ENCODE results near the gene THAP8.
"Not testable (repeated sequence)": the region's sequence is repeated elsewhere in the genome, so short reads cannot be mapped to it uniquely, and the experiment has no call there.

Gene THAP8

DNA sequence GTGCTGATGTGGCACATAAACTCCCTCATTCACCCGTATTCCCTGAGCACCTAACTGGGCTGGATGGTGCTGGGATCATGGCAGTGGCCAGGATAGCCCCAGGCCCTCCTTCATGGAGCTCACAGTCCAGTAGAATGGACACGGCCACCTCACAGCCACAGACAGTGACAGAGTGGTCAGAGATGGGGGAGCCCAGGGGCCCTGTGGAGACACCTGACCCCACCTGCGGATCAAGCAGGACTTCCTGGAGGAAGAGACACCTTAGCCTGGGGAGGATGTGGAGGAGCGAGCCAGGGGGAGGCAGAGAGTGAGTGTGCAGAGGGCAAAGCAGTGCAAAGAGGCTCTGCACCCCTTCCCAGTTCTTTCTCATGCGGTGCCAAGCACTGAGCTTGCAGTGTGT, 35.8 kb upstream of the THAP8 start:
- Histone ChIP-seq H3K4me3 (ENCODE audit: low read depth in 1 of 2, low read length in 2 of 2) (no peak overlapping the region), H3K27ac (ENCODE audit: low read length) (no peak overlapping the region)

GRCh38 chr19:36086326-36086725, 32.2 kb upstream of the THAP8 start:
- no peaks in the 10 kb centered on the region for H3K9me3 ChIP-seq (ENCODE audit: control insufficient read depth in 1 of 2, low read length in 2 of 2)
- no peaks in the 10 kb centered on the region for H3K36me3 ChIP-seq (ENCODE audit: control insufficient read depth in 1 of 2, insufficient read depth in 2 of 2, low read length in 2 of 2)
- H3K4me3 ChIP-seq (ENCODE audit: low read depth in 1 of 2, low read length in 2 of 2) = no peak overlapping the region
- no peaks in the 10 kb centered on the region for H3K4me1 ChIP-seq (ENCODE audit: control insufficient read depth in 1 of 2, insufficient read depth in 2 of 2, low read length in 2 of 2)
- H3K27ac ChIP-seq (ENCODE audit: low read length) = no peak overlapping the region
- H3K27me3 ChIP-seq (ENCODE audit: low read depth, low read length) = no peaks in the 10 kb centered on the region

More for the DNA sequence above, 35.8 kb upstream of the THAP8 start:
- Histone ChIP-seq H3K27me3 (ENCODE audit: low read depth, low read length) (no peaks in the 10 kb centered on the region), H3K36me3 (ENCODE audit: control insufficient read depth in 1 of 2, insufficient read depth in 2 of 2, low read length in 2 of 2) (no peaks in the 10 kb centered on the region), H3K4me1 (ENCODE audit: control insufficient read depth in 1 of 2, insufficient read depth in 2 of 2, low read length in 2 of 2) (no peaks in the 10 kb centered on the region), H3K9me3 (ENCODE audit: control insufficient read depth in 1 of 2, low read length in 2 of 2) (no peaks in the 10 kb centered on the region)

DNA sequence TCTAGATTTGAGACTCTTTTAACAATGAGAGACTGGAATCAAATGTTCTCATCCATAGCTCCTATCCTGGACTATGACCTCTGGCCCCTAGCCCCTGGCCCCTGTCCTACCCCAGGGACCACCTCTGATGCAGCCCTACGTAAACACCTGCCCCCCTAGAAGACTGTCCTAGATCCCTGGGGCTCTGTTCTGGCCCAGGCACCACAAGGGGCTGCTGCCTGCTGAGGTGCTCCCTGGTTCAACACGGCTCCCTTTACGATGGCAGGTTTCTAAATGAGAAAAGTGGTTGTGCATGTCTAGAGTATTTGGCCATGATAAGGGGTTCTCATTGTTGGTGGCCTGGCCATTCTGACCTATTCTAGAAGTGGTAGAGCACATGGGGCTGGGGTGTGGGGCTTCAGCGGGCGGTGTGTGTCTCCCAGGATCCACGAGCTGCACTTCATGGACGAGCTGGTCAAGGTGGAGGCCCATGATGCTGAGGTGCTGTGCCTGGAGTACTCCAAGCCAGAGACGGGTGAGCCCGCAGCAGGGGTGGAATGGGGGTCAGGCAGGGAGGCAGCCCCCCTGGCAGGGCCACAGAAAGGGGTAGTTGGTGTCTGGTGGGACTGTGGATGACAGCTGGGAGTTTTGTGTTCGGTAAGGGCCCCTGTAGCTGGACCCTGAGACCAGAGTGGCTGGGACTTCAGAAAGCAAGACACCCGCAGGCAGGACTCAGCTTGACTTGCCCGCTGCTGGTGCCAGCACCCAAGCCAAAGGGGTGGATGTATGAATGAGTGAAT, 30.3 kb upstream of the THAP8 start:
- H3K27me3 ChIP-seq (ENCODE audit: low read depth, low read length) = no peaks in the 10 kb centered on the region
- H3K4me1 ChIP-seq (ENCODE audit: control insufficient read depth in 1 of 2, insufficient read depth in 2 of 2, low read length in 2 of 2) = no peaks in the 10 kb centered on the region
- H3K9me3 ChIP-seq (ENCODE audit: control insufficient read depth in 1 of 2, low read length in 2 of 2) = no peaks in the 10 kb centered on the region
- H3K27ac ChIP-seq (ENCODE audit: low read length) = no peak overlapping the region
- H3K4me3 ChIP-seq (ENCODE audit: low read depth in 1 of 2, low read length in 2 of 2) = no peak overlapping the region
- no peaks in the 10 kb centered on the region for H3K36me3 ChIP-seq (ENCODE audit: control insufficient read depth in 1 of 2, insufficient read depth in 2 of 2, low read length in 2 of 2)

GRCh38 chr19:36082916-36083315, 28.8 kb upstream of the THAP8 start:
- Histone ChIP-seq H3K4me1 (ENCODE audit: control insufficient read depth in 1 of 2, insufficient read depth in 2 of 2, low read length in 2 of 2) (no peaks in the 10 kb centered on the region), H3K27ac (ENCODE audit: low read length) (no peak overlapping the region), H3K4me3 (ENCODE audit: low read depth in 1 of 2, low read length in 2 of 2) (no peak overlapping the region), H3K27me3 (ENCODE audit: low read depth, low read length) (no peaks in the 10 kb centered on the region), H3K9me3 (ENCODE audit: control insufficient read depth in 1 of 2, low read length in 2 of 2) (no peaks in the 10 kb centered on the region), H3K36me3 (ENCODE audit: control insufficient read depth in 1 of 2, insufficient read depth in 2 of 2, low read length in 2 of 2) (no peaks in the 10 kb centered on the region)

DNA sequence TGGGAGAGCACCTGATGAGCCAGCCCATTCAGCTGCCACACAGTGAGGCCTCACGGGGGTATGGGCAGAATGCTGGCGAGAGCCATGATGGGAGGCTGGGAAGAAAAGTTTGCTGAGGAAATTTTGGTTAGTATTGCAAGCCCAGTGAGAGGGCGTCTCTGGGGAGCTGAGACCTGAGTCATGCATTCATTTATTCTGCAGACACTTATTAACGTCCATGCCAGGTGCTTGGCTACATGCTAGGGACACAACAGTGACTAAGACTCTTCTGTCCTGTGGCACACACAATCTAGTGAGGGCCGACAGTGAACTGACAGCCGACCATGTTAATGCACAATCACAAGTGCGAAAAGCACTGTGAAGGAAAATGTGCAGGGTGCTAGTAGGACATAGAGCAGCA, 27.8 kb upstream of the THAP8 start:
- Histone ChIP-seq H3K4me3 (ENCODE audit: low read depth in 1 of 2, low read length in 2 of 2) (no peak overlapping the region), H3K27ac (ENCODE audit: low read length) (no peak overlapping the region), H3K27me3 (ENCODE audit: low read depth, low read length) (no peaks in the 10 kb centered on the region), H3K9me3 (ENCODE audit: control insufficient read depth in 1 of 2, low read length in 2 of 2) (no peaks in the 10 kb centered on the region), H3K4me1 (ENCODE audit: control insufficient read depth in 1 of 2, insufficient read depth in 2 of 2, low read length in 2 of 2) (no peaks in the 10 kb centered on the region), H3K36me3 (ENCODE audit: control insufficient read depth in 1 of 2, insufficient read depth in 2 of 2, low read length in 2 of 2) (no peaks in the 10 kb centered on the region)

GRCh38 chr19:36081385-36081784, 27.3 kb upstream of the THAP8 start:
- H3K27me3 ChIP-seq (ENCODE audit: low read depth, low read length) = no peaks in the 10 kb centered on the region
- H3K9me3 ChIP-seq (ENCODE audit: control insufficient read depth in 1 of 2, low read length in 2 of 2) = no peaks in the 10 kb centered on the region
- H3K4me3 ChIP-seq (ENCODE audit: low read depth in 1 of 2, low read length in 2 of 2) = no peak overlapping the region
- H3K27ac ChIP-seq (ENCODE audit: low read length) = no peak overlapping the region
- H3K36me3 ChIP-seq (ENCODE audit: control insufficient read depth in 1 of 2, insufficient read depth in 2 of 2, low read length in 2 of 2) = no peaks in the 10 kb centered on the region
- no peaks in the 10 kb centered on the region for H3K4me1 ChIP-seq (ENCODE audit: control insufficient read depth in 1 of 2, insufficient read depth in 2 of 2, low read length in 2 of 2)

DNA sequence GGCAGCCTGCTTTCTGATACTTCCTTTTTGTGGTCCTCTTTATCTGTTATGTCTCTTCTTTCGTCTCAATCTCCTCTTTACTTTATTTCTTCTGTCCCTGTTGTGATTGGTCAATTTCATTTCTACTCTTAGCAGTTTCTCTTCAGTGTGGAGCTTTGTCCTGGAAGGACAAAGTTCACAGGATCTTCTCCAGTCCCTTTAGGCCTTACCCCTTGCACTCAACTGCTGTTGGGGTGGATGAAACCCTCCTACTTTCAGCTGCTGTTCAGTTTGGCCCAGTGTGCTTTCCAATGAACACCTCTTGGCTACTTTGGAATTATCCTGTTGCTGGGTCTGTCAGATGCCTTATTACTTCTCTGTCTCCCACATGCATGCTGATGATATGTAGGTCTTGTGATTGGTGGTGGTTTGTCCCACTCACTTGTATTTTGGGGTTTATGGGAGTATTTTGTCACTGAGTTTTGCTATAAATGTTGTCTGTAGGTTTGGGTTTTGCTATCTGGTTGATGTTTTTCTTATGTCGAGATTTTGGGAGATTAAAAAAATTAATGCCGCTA, 25.4 kb upstream of the THAP8 start:
- Histone ChIP-seq H3K27me3 (ENCODE audit: low read depth, low read length) (no peaks in the 10 kb centered on the region), H3K4me1 (ENCODE audit: control insufficient read depth in 1 of 2, insufficient read depth in 2 of 2, low read length in 2 of 2) (no peaks in the 10 kb centered on the region), H3K4me3 (ENCODE audit: low read depth in 1 of 2, low read length in 2 of 2) (no peak overlapping the region), H3K36me3 (ENCODE audit: control insufficient read depth in 1 of 2, insufficient read depth in 2 of 2, low read length in 2 of 2) (no peaks in the 10 kb centered on the region), H3K9me3 (ENCODE audit: control insufficient read depth in 1 of 2, low read length in 2 of 2) (no peaks in the 10 kb centered on the region), H3K27ac (ENCODE audit: low read length) (no peak overlapping the region)

GRCh38 chr19:36073121-36073876, 19.2 kb upstream of the THAP8 start:
- no peaks in the 10 kb centered on the region for H3K9me3 ChIP-seq (ENCODE audit: control insufficient read depth in 1 of 2, low read length in 2 of 2)
- H3K27me3 ChIP-seq (ENCODE audit: low read depth, low read length) = no peaks in the 10 kb centered on the region
- no peaks in the 10 kb centered on the region for H3K4me1 ChIP-seq (ENCODE audit: control insufficient read depth in 1 of 2, insufficient read depth in 2 of 2, low read length in 2 of 2)
- H3K36me3 ChIP-seq (ENCODE audit: control insufficient read depth in 1 of 2, insufficient read depth in 2 of 2, low read length in 2 of 2) = no peaks in the 10 kb centered on the region
- H3K27ac ChIP-seq (ENCODE audit: low read length) = no peak overlapping the region
- H3K4me3 ChIP-seq (ENCODE audit: low read depth in 1 of 2, low read length in 2 of 2) = no peak overlapping the region

- no peaks in the 10 kb centered on the region for H3K36me3 ChIP-seq (ENCODE audit: control insufficient read depth in 1 of 2, insufficient read depth in 2 of 2, low read length in 2 of 2)
- no peak overlapping the region for H3K27ac ChIP-seq (ENCODE audit: low read length)
- no peaks in the 10 kb centered on the region for H3K4me1 ChIP-seq (ENCODE audit: control insufficient read depth in 1 of 2, insufficient read depth in 2 of 2, low read length in 2 of 2)
- H3K9me3 ChIP-seq (ENCODE audit: control insufficient read depth in 1 of 2, low read length in 2 of 2) = no peaks in the 10 kb centered on the region
- H3K4me3 ChIP-seq (ENCODE audit: low read depth in 1 of 2, low read length in 2 of 2) = no peak overlapping the region
- no peaks in the 10 kb centered on the region for H3K27me3 ChIP-seq (ENCODE audit: low read depth, low read length)
Observed at GRCh38 chr19:36072081-36072480, 18.0 kb upstream of the THAP8 start.

DNA sequence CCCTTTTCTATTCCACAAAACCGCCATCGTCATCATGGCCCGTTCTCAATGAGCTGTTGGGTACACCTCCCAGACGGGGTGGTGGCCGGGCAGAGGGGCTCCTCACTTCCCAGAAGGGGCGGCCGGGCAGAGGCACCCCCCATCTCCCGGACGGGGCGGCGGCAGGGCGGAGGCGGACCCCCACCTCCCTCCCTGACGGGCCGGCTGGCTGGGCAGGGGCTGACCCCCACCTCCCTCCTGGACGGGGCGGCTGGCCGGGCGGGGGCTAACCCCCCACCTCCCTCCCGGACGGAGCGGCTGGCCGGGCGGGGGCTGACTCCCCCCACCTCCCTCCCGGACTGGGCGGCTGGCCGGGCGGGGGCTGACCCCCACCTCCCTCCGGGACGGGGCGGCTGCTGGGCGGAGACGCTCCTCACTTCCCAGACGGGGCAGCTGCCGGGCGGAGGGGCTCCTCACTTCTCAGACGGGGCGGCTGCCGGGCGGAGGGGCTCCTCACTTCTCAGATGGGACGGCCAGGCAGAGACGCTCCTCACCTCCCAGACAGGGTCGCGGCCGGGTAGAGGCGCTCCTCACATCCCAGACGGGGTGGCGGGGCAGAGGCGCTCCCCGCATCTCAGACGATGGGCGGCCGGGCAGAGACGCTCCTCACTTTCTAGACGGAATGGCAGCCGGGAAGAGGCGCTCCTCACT, 14.9 kb upstream of the THAP8 start:
- not testable (repeated sequence) for H3K9me3 ChIP-seq (ENCODE audit: control insufficient read depth in 1 of 2, low read length in 2 of 2); H3K4me1 ChIP-seq (ENCODE audit: control insufficient read depth in 1 of 2, insufficient read depth in 2 of 2, low read length in 2 of 2); H3K4me3 ChIP-seq (ENCODE audit: low read depth in 1 of 2, low read length in 2 of 2); H3K27me3 ChIP-seq (ENCODE audit: low read depth, low read length); H3K36me3 ChIP-seq (ENCODE audit: control insufficient read depth in 1 of 2, insufficient read depth in 2 of 2, low read length in 2 of 2); H3K27ac ChIP-seq (ENCODE audit: low read length)

DNA sequence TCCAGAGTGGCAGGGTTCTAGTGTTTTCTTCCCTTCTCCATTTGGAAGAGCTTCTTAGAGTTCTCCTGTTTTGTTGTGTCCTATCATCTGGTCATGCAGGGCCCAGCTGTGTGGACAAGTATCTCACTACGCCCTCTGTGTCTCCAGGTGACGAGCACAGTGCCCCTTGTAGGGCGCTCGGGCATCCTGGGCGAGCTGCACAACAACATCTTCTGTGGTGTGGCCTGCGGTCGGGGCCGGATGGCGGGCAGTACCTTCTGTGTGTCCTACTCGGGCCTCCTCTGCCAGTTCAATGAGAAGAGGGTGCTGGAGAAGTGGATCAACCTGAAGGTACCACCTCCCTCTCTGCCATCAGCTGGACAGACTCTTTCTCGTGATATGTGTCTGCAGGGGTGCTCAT, 13.6 kb upstream of the THAP8 start:
- no peaks in the 10 kb centered on the region for H3K36me3 ChIP-seq (ENCODE audit: control insufficient read depth in 1 of 2, insufficient read depth in 2 of 2, low read length in 2 of 2)
- no peaks in the 10 kb centered on the region for H3K9me3 ChIP-seq (ENCODE audit: control insufficient read depth in 1 of 2, low read length in 2 of 2)
- H3K27me3 ChIP-seq (ENCODE audit: low read depth, low read length) = no peaks in the 10 kb centered on the region
- H3K4me1 ChIP-seq (ENCODE audit: control insufficient read depth in 1 of 2, insufficient read depth in 2 of 2, low read length in 2 of 2) = no peaks in the 10 kb centered on the region
- H3K27ac ChIP-seq (ENCODE audit: low read length) = no peak overlapping the region
- H3K4me3 ChIP-seq (ENCODE audit: low read depth in 1 of 2, low read length in 2 of 2) = no peak overlapping the region

Data from muscle layer of duodenum (tissue), 2 donors.